ENCODE results near the gene ATG3. TPM values are rescaled to one million over a fixed set of nuclear protein-coding genes. Genes with fewer than 3 reads are reported as not detected.

Gene ATG3
- total and polyA plus RNA-seq, 2 of the 8 experiments (the other 6 are each of a cell fraction or from before 2014, with no cell fraction given) = 27.3 to 55.3 TPM

DNA sequence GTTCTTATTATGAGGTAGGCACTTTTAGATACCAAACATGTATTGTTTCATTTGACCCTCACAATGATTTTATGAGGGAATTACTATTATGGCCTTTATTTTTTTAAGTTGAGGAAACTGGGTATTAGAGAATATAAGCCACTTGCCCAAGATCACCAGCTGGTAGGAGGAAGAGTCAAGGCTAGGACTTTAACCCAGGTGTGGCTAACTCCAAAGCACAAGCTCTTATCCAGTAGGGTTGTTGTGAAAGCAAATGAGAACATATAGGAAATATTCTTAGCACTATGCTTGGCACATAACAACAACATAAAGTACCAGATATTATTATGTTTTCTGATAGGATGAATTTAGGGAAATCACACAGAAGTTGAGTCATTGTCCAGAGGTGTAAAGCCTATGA, 70.4 kb downstream of the ATG3 start:
- no peak overlapping the region for H3K4me3 ChIP-seq (ENCODE audit: extremely low read depth in 1 of 4, insufficient read depth in 2 of 4, low read depth in 3 of 4, low read length in 4 of 4)
- H2AK5ac ChIP-seq (ENCODE audit: low read depth, low read length) = no peak overlapping the region
- no peaks in the 10 kb centered on the region for H4K20me1 ChIP-seq (replicated peaks in 1 of 2; ENCODE audit: control insufficient read depth in 1 of 2, insufficient read depth in 2 of 2, low read length in 2 of 2)
- H3K14ac ChIP-seq (ENCODE audit: insufficient read length) = no peak overlapping the region
- H3K27me3 ChIP-seq (replicated peaks in 1 of 4; ENCODE audit: control insufficient read depth in 3 of 4, extremely low read depth in 1 of 4, insufficient read depth in 3 of 4, low read length in 3 of 4) = peaks cover 0 to 1% (median 0%) of the 10 kb centered on the region in 4 experiments; a peak in 1 of 7 replicates
- H4K91ac ChIP-seq (replicated peaks; ENCODE audit: insufficient read length, low read length) = no peak overlapping the region
- no peaks in the 10 kb centered on the region for H3K79me1 ChIP-seq (ENCODE audit: low read depth, low read length)
- no peaks in the 10 kb centered on the region for H3K23me2 ChIP-seq (ENCODE audit: low read depth, low read length)
- no peak overlapping the region for H2BK20ac ChIP-seq (ENCODE audit: low read length)
- H3K9ac ChIP-seq (replicated peaks in 1 of 4; ENCODE audit: extremely low read depth in 1 of 4, low read depth in 3 of 4, low read length in 3 of 4) = no peak overlapping the region
- H3K27ac ChIP-seq (ENCODE audit: low read depth, low read length) = no peak overlapping the region
- no peaks in the 10 kb centered on the region for H3K9me3 ChIP-seq (ENCODE audit: insufficient read depth in 2 of 2, low read depth in 1 of 2, low read length in 1 of 2)
- H2BK120ac ChIP-seq (replicated peaks; ENCODE audit: low read depth, low read length) = no peak overlapping the region
- no peak overlapping the region for H2AFZ ChIP-seq (ENCODE audit: low read length)
- H4K5ac ChIP-seq (ENCODE audit: insufficient read length, low read depth, low read length) = no peak overlapping the region
- H4K8ac ChIP-seq (ENCODE audit: extremely low read depth, insufficient read depth, low read length) = no peak overlapping the region
- H3K23ac ChIP-seq (ENCODE audit: insufficient read length) = no peak overlapping the region
- no peaks in the 10 kb centered on the region for H3K79me2 ChIP-seq (ENCODE audit: control insufficient read depth in 1 of 2, insufficient read depth in 2 of 2, low read length in 2 of 2)
- H3K56ac ChIP-seq (replicated peaks; ENCODE audit: insufficient read length, low read depth, low read length) = no peak overlapping the region
- TF ChIP-seq RAD21 (IDR thresholded peaks at IDR 0.05 in 1 of 2, conservative IDR thresholded peaks at IDR 0.05 in 1 of 2; ENCODE audit: low read depth in 2 of 2, low read length in 2 of 2) (no peak), TCF12 (IDR thresholded peaks at IDR 0.05; ENCODE audit: low read depth, low read length) (no peak), SP2 (IDR thresholded peaks at IDR 0.05; ENCODE audit: low read length) (no peak), POU5F1 (IDR thresholded peaks at IDR 0.05; ENCODE audit: low read depth, low read length) (no peak), SP4 (IDR thresholded peaks at IDR 0.05; ENCODE audit: low read length) (no peak), BRCA1 (IDR thresholded peaks at IDR 0.05; ENCODE audit: low read depth, low read length) (no peak), TAF7 (optimal IDR thresholded peaks at IDR 0.05; ENCODE audit: borderline replicate concordance, low read depth, low read length) (no peak)
- POLR2A ChIA-PET (ENCODE audit: partially characterized antibody) = no interaction called here
- H3K36me3 ChIP-seq (ENCODE audit: control insufficient read depth in 2 of 4, insufficient read depth in 4 of 4, low read length in 3 of 4) = no peaks in the 10 kb centered on the region
- H2BK15ac ChIP-seq (ENCODE audit: low read length) = no peak overlapping the region
- H3K4me2 ChIP-seq (ENCODE audit: insufficient read depth in 1 of 2, low read depth in 2 of 2, low read length in 2 of 2) = no peak overlapping the region
- no peak for FAIRE-seq
- H3K18ac ChIP-seq (ENCODE audit: extremely low read depth, low read length) = no peak overlapping the region
- no peak overlapping the region for H2BK5ac ChIP-seq (ENCODE audit: low read depth, low read length)
- CTCF ChIA-PET (ENCODE audit: partially characterized antibody) = interaction anchor here (1.1 kb wide), 1 partner anchor 28 kb away, joined by 4 read pairs; no protein-coding TSS in a partner anchor
- no peak for DNase-seq (ENCODE audit: low read depth in 1 of 2, low spot score in 2 of 2)
- H3K4ac ChIP-seq (replicated peaks; ENCODE audit: insufficient read length, low read depth, low read length) = no peak overlapping the region
- H2BK12ac ChIP-seq (ENCODE audit: low read depth, low read length) = no peak overlapping the region
- no peaks in the 10 kb centered on the region for H3K4me1 ChIP-seq (replicated peaks in 1 of 4; ENCODE audit: control insufficient read depth in 3 of 4, insufficient read depth in 4 of 4, low read length in 3 of 4)
